ENCODE data around the gene EFTUD2. TPM values are rescaled to one million over a fixed set of nuclear protein-coding genes. Genes with fewer than 3 reads are reported as not detected.

Gene EFTUD2
- total and polyA plus RNA-seq, 2 of the 13 experiments (the other 11 are each of a cell fraction or from before 2014, with no cell fraction given), result 111 to 137 TPM

DNA sequence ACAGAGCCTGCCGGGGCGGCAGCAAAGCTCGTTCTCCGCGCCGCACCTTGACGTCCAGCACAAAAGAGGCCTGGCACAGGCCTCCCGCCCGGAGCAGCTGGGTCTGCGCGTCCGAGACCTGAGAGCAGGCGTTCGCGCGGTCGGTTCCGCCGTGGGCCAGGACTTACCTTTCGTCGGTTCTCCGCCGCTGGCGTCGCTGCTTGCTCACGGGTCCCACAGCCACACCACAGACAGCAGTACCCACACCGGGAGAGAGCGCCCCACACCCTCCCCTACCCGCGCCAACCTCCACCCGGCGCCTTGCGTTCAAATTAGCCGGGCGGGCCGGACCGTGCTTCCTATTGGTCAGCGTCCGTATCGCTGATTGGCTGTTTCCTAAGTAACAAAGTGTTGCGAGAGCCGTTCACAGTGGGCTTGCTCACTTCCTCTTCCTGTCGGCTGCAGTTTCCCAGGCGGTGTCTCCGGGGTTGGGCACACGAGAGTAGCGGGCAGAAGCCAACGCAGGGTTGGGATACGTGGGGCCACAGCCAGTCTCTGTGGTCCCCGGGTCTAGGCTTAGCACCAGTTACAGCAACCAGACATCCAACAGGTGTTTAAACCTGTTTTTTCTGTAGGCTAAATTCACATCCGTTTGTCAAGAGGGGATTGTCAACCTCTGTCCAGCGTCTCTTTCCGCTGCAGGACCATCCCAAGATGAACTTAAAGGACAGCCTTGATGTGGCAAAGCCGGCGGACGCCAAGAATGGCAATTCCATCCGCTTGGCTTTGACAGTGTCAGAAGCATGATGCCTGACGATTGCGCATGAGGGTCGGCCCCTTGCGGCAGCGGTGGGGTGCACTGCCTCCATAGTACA, 48.4 kb upstream of the EFTUD2 start, which contains the start of gene KIF18B (continued):
- TF ChIP-seq, protein P1, sequence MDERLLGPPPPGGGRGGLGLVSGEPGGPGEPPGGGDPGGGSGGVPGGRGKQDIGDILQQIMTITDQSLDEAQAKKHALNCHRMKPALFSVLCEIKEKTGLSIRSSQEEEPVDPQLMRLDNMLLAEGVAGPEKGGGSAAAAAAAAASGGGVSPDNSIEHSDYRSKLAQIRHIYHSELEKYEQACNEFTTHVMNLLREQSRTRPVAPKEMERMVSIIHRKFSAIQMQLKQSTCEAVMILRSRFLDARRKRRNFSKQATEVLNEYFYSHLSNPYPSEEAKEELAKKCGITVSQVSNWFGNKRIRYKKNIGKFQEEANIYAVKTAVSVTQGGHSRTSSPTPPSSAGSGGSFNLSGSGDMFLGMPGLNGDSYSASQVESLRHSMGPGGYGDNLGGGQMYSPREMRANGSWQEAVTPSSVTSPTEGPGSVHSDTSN (CRISPR knock-in tag; IDR thresholded peaks at IDR 0.05), result no peak; the same call in 1 of the 2 replicates
- TF ChIP-seq, protein P2, sequence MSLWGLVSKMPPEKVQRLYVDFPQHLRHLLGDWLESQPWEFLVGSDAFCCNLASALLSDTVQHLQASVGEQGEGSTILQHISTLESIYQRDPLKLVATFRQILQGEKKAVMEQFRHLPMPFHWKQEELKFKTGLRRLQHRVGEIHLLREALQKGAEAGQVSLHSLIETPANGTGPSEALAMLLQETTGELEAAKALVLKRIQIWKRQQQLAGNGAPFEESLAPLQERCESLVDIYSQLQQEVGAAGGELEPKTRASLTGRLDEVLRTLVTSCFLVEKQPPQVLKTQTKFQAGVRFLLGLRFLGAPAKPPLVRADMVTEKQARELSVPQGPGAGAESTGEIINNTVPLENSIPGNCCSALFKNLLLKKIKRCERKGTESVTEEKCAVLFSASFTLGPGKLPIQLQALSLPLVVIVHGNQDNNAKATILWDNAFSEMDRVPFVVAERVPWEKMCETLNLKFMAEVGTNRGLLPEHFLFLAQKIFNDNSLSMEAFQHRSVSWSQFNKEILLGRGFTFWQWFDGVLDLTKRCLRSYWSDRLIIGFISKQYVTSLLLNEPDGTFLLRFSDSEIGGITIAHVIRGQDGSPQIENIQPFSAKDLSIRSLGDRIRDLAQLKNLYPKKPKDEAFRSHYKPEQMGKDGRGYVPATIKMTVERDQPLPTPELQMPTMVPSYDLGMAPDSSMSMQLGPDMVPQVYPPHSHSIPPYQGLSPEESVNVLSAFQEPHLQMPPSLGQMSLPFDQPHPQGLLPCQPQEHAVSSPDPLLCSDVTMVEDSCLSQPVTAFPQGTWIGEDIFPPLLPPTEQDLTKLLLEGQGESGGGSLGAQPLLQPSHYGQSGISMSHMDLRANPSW (CRISPR knock-in tag; IDR thresholded peaks at IDR 0.05; ENCODE audit: borderline replicate concordance), result no peak; the same call in 1 of the 2 replicates
- no peak for TF ChIP-seq ZNF589 (CRISPR knock-in tag; conservative IDR thresholded peaks at IDR 0.05)
- no peak; the same call in 1 of the 2 replicates for TF ChIP-seq ZC3H13 (CRISPR knock-in tag; IDR thresholded peaks at IDR 0.05)
- TF ChIP-seq RAD21 (CRISPR knock-in tag; IDR thresholded peaks at IDR 0.05), result peak; percentile 43; the same call in 1 of the 2 replicates
- no peak; the same call in 1 of the 2 replicates for TF ChIP-seq HHEX (CRISPR knock-in tag; IDR thresholded peaks at IDR 0.05)
- TF ChIP-seq PTBP1 (IDR thresholded peaks at IDR 0.05; ENCODE audit: low read depth, low read length, poor library complexity, severe bottlenecking), result no peak
- peak; percentile 83 for TF ChIP-seq ZSCAN25 (CRISPR knock-in tag; IDR thresholded peaks at IDR 0.05)
- TF ChIP-seq ZNF207 (IDR thresholded peaks at IDR 0.05; ENCODE audit: borderline replicate concordance), result no peak
- no peak for TF ChIP-seq XRCC5 (optimal IDR thresholded peaks at IDR 0.05; ENCODE audit: low read length)
- TF ChIP-seq, protein P3, sequence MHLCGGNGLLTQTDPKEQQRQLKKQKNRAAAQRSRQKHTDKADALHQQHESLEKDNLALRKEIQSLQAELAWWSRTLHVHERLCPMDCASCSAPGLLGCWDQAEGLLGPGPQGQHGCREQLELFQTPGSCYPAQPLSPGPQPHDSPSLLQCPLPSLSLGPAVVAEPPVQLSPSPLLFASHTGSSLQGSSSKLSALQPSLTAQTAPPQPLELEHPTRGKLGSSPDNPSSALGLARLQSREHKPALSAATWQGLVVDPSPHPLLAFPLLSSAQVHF (CRISPR knock-in tag; IDR thresholded peaks at IDR 0.05), result no peak; the same call in 1 of the 2 replicates
- TF ChIP-seq ZFP41 (CRISPR knock-in tag; IDR thresholded peaks at IDR 0.05; ENCODE audit: borderline replicate concordance), result no peak
- no peak for TF ChIP-seq ZBTB8A (CRISPR knock-in tag; IDR thresholded peaks at IDR 0.05; ENCODE audit: borderline replicate concordance, low read depth)
- TF ChIP-seq REPIN1 (CRISPR knock-in tag; IDR thresholded peaks at IDR 0.05; ENCODE audit: borderline replicate concordance, low read depth), result peak; percentile 90
- TF ChIP-seq, protein P4, sequence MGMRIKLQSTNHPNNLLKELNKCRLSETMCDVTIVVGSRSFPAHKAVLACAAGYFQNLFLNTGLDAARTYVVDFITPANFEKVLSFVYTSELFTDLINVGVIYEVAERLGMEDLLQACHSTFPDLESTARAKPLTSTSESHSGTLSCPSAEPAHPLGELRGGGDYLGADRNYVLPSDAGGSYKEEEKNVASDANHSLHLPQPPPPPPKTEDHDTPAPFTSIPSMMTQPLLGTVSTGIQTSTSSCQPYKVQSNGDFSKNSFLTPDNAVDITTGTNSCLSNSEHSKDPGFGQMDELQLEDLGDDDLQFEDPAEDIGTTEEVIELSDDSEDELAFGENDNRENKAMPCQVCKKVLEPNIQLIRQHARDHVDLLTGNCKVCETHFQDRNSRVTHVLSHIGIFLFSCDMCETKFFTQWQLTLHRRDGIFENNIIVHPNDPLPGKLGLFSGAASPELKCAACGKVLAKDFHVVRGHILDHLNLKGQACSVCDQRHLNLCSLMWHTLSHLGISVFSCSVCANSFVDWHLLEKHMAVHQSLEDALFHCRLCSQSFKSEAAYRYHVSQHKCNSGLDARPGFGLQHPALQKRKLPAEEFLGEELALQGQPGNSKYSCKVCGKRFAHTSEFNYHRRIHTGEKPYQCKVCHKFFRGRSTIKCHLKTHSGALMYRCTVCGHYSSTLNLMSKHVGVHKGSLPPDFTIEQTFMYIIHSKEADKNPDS (CRISPR knock-in tag; IDR thresholded peaks at IDR 0.05), result no peak
- TF ChIP-seq SKI (IDR thresholded peaks at IDR 0.05; ENCODE audit: partially characterized antibody), result no peak
- TF ChIP-seq ZNF773 (CRISPR knock-in tag; IDR thresholded peaks at IDR 0.05; ENCODE audit: borderline replicate concordance), result no peak
- TF ChIP-seq, protein P5, sequence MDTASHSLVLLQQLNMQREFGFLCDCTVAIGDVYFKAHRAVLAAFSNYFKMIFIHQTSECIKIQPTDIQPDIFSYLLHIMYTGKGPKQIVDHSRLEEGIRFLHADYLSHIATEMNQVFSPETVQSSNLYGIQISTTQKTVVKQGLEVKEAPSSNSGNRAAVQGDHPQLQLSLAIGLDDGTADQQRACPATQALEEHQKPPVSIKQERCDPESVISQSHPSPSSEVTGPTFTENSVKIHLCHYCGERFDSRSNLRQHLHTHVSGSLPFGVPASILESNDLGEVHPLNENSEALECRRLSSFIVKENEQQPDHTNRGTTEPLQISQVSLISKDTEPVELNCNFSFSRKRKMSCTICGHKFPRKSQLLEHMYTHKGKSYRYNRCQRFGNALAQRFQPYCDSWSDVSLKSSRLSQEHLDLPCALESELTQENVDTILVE (CRISPR knock-in tag; IDR thresholded peaks at IDR 0.05), result no peak
- TF ChIP-seq SIX1 (CRISPR knock-in tag; IDR thresholded peaks at IDR 0.05; ENCODE audit: borderline replicate concordance), result no peak
- peak; percentile 87 for TF ChIP-seq HDAC2 (CRISPR knock-in tag; IDR thresholded peaks at IDR 0.05)
- 0 out of 2 replicates have a peak, but pooled peaks have one; percentile 61 for TF ChIP-seq ZNF337 (CRISPR knock-in tag; IDR thresholded peaks at IDR 0.05; ENCODE audit: borderline replicate concordance, low read depth)
